Thyroid gland (tissue), 4 donors: Measurements from ENCODE around the gene TUBA1C. TPM values are rescaled to one million over a fixed set of nuclear protein-coding genes. Genes with fewer than 3 reads are reported as not detected.
A peak's percentile ranks its signal among the peaks of the same experiment; 100 is the strongest.

ENCODE experiments used
- DNase-seq, 2 donors: peaks; one replicate each; pipeline ENCODE4 v3.0.0-alpha.2; 2019
- H3K27ac ChIP-seq, 3 donors: fragments of 200-600 bp; sonication (generic); 1 replicate in 2 of 3; 2 replicates in 1 of 3; pipeline ENCODE4 v1.5.1; 2016 to 2019; ENCODE audit warnings: mild to moderate bottlenecking in 1 of 3, moderate library complexity in 1 of 3
- H3K27me3 ChIP-seq: fragments of 200-600 bp; sonication (generic); one replicate; pipeline ENCODE4 v1.5.1; 2019
- H3K36me3 ChIP-seq, 2 donors: fragments of 200-600 bp; sonication (generic); one replicate each; pipeline ENCODE4 v1.5.1; 2016 to 2019
- H3K4me1 ChIP-seq, 2 donors: fragments of 200-600 bp; sonication (generic); one replicate each; pipeline ENCODE4 v1.5.1; 2017 to 2019
- H3K4me3 ChIP-seq, 3 donors: fragments of 200-600 bp; sonication (generic); replicated peaks in 1 of 3; 1 replicate in 2 of 3; 2 replicates in 1 of 3; pipeline ENCODE4 v1.5.1; 2016; ENCODE audit warnings: mild to moderate bottlenecking in 1 of 3
- H3K9me3 ChIP-seq: fragments of 200-600 bp; sonication (generic); one replicate; pipeline ENCODE4 v1.5.1; 2017
- POLR2A ChIP-seq, 2 donors: fragments of 450-650 bp; IDR thresholded peaks; one replicate each; pipeline ENCODE4 v1.6.1; 2017; ENCODE audit warnings: antibody characterized with exemption in 2 of 2, mild to moderate bottlenecking in 2 of 2, moderate library complexity in 1 of 2
- WGBS, 2 donors: methylation state at CpG; one replicate each; pipeline ENCODE4 v1.1.5; 2017; 5-methylcytosine and 5-hydroxymethylcytosine counted together
- intact Hi-C: fragments of 100-400 bp; cut with DNase I; formaldehyde crosslinking; loops from one replicate; pipeline ENCODE4 v1.15.1; 2023
- total RNA-seq, 4 donors: library from RNA; depleted of rRNA; stranded (reverse); fragments of >200 nt; gene quantifications; one replicate each; pipeline ENCODE4 v1.2.3, GENCODE V29; 2016
- TF ChIP-seq, protein P1 (sequence below), 6 experiments: fragments of 200-600 bp in 3 of 6; fragments of 450-650 bp in 3 of 6; sonication (generic) in 3 of 6; IDR thresholded peaks; one replicate each; pipeline ENCODE4 v1.5.1; 2016 to 2019; ENCODE audit warnings: antibody characterized with exemption in 6 of 6, mild to moderate bottlenecking in 2 of 6, inconsistent platforms in 1 of 6, moderate library complexity in 1 of 6

TUBA1C gene
- total RNA-seq, 4 donors from 2014 or later: 80.6 to 385 (median 212) TPM

DNA sequence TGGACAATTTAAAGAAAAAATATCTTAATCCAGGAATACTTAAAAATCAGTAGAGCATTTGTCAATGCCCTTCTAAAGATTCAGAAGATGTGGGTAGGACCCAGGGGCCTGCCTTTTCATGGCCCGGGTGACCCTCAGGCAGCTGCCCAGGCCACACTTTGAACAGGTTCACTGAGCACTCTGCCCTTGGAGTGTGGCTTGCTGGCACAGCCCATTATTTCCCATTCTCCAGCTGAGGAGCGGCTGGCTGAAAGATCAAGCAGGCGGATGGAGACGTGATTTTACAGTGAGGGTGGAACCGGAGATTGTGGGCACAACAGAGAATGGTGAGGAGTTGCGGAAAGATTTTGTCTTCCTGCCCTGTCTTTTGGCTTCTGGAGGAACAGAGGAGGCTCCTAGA lies 23.0 kb downstream of the TUBA1C start:
- intact Hi-C loops: no loop called here
- TF ChIP-seq, protein P1, sequence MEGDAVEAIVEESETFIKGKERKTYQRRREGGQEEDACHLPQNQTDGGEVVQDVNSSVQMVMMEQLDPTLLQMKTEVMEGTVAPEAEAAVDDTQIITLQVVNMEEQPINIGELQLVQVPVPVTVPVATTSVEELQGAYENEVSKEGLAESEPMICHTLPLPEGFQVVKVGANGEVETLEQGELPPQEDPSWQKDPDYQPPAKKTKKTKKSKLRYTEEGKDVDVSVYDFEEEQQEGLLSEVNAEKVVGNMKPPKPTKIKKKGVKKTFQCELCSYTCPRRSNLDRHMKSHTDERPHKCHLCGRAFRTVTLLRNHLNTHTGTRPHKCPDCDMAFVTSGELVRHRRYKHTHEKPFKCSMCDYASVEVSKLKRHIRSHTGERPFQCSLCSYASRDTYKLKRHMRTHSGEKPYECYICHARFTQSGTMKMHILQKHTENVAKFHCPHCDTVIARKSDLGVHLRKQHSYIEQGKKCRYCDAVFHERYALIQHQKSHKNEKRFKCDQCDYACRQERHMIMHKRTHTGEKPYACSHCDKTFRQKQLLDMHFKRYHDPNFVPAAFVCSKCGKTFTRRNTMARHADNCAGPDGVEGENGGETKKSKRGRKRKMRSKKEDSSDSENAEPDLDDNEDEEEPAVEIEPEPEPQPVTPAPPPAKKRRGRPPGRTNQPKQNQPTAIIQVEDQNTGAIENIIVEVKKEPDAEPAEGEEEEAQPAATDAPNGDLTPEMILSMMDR (IDR thresholded peaks at IDR 0.05): no peak
- TF ChIP-seq POLR2A (IDR thresholded peaks at IDR 0.05): no peak
- Histone ChIP-seq H3K4me3 (no peak overlapping the region), H3K27ac (no peak overlapping the region), H3K4me1 (no peaks in the 10 kb centered on the region), H3K27me3 (no peaks in the 10 kb centered on the region), H3K9me3 (no peaks in the 10 kb centered on the region), H3K36me3 (no peaks in the 10 kb centered on the region)
- WGBS, 2 donors: 36 to 45% methylated on average over 6 of the region's 6 CpGs
- no peak for DNase-seq

DNA sequence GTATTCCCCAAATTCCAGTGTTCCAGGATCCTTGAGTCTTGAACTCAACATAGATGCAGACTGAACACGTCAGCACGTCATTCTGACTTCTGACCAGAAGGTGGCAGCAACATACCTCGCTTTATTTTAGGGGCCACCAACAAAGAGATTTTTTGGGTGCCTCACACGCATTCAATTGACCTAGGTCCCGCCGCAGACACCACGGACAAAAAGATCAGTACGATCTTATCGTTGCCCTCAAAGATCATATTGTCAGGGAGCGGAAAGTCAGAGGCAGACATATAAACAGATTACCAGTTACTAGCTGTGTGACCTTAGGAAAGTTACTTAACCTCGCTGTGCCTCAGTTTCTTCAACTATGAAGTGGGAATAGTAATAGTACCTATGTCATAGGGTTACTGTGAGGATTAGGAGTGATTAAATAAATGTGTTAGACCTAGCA lies 23.6 kb downstream of the TUBA1C start:
- no peak for TF ChIP-seq POLR2A (IDR thresholded peaks at IDR 0.05)
- TF ChIP-seq, protein P1 (IDR thresholded peaks at IDR 0.05): peak; percentile 67 to 84 (median 72)
- peak; percentile 48 to 54 for DNase-seq
- no peaks in the 10 kb centered on the region for H3K9me3 ChIP-seq
- intact Hi-C loops: no loop called here
- 10 to 11% methylated on average over 11 of the region's 11 CpGs for WGBS, 2 donors
- no peaks in the 10 kb centered on the region for H3K27me3 ChIP-seq
- H3K4me3 ChIP-seq: no peak overlapping the region
- H3K36me3 ChIP-seq: no peaks in the 10 kb centered on the region
- no peak overlapping the region for H3K27ac ChIP-seq
- no peaks in the 10 kb centered on the region for H3K4me1 ChIP-seq

DNA sequence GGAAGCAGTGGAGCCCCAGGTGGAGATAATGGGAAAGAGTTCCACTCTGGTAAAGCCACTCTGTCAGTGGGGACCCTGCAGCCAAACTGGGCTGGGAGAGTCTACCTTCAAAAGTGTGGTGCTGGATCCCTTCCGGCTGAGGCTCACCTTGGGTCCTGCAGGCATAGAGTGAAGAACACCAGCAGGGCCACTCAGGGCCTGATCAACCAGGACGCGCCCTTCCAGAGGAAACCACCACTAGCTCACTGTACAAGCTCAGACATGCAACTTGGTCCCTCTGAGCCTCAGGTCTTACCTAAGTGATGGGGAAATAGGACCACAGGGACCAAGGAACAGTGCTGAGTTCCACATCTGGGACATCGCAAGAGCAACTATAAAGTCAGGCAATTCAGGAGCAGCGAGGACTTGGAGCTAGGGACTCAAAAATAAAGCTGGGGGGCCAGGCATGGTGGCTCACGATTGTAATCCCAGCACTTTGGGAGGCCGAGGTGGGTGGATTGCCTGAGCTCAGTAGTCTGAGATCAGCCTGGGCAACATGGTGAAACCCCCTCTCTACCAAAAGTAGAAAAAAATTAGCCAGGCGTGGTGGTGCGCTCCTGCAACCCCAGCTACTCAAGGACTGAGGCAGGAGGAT lies 24.2 kb downstream of the TUBA1C start:
- no peaks in the 10 kb centered on the region for H3K4me1 ChIP-seq
- intact Hi-C loops: no loop called here
- H3K27ac ChIP-seq: no peak overlapping the region
- DNase-seq: no peak
- H3K4me3 ChIP-seq: no peak overlapping the region
- no peaks in the 10 kb centered on the region for H3K27me3 ChIP-seq
- TF ChIP-seq, protein P1 (IDR thresholded peaks at IDR 0.05): no peak
- no peak for TF ChIP-seq POLR2A (IDR thresholded peaks at IDR 0.05)
- H3K9me3 ChIP-seq: no peaks in the 10 kb centered on the region
- no peaks in the 10 kb centered on the region for H3K36me3 ChIP-seq
- WGBS, 2 donors: 75 to 86% methylated on average over 8 of the region's 9 CpGs

DNA sequence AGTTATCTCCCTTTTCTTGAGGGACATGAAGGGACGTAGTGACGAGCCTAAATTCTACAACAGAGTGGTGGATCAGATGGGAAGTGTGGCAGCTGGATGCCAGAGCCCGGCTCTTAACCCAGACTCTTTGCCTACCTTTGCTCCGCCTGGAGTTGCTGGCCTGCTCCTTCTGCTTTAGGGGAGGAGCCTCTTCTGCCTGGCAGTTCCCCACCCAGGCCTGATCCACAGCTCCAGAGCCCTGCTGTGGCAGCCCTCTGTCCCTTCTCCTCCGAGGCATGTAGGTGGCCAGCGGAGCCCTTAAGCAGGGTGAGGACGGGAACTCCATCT lies 27.8 kb downstream of the TUBA1C start:
- no peak overlapping the region for H3K4me3 ChIP-seq
- H3K36me3 ChIP-seq: no peaks in the 10 kb centered on the region
- 72 to 75% methylated on average over 6 to 7 of the region's 7 CpGs for WGBS, 2 donors
- intact Hi-C loops: loop anchor here (5.0 kb wide), 1 partner anchor 40 kb away; no protein-coding TSS in a partner anchor
- peaks cover 18 to 22% of the 10 kb centered on the region in 2 donors for H3K4me1 ChIP-seq
- DNase-seq: no peak
- TF ChIP-seq POLR2A (IDR thresholded peaks at IDR 0.05): no peak
- TF ChIP-seq, protein P1 (IDR thresholded peaks at IDR 0.05): no peak
- H3K27me3 ChIP-seq: peaks cover 6% of the 10 kb centered on the region
- H3K9me3 ChIP-seq: no peaks in the 10 kb centered on the region
- H3K27ac ChIP-seq: no peak overlapping the region

GRCh38 chr12:49293056-49293956 lies 28.4 kb downstream of the TUBA1C start:
- H3K4me3 ChIP-seq: no peak overlapping the region
- intact Hi-C loops: loop anchor here (5.0 kb wide), 1 partner anchor 39 kb away; no protein-coding TSS in a partner anchor

More at GRCh38 chr12:49293056-49293956, 28.4 kb downstream of the TUBA1C start:
- Histone ChIP-seq H3K27ac (no peak overlapping the region), H3K4me1 (peaks cover 18 to 22% of the 10 kb centered on the region in 2 donors), H3K9me3 (no peaks in the 10 kb centered on the region), H3K36me3 (no peaks in the 10 kb centered on the region), H3K27me3 (peaks cover 12% of the 10 kb centered on the region)
- TF ChIP-seq, protein P1 (IDR thresholded peaks at IDR 0.05): no peak
- no peak for TF ChIP-seq POLR2A (IDR thresholded peaks at IDR 0.05)
- WGBS, 2 donors: 40 to 61% methylated on average over 14 to 15 of the region's 18 CpGs
- DNase-seq: no peak
